Neuronal stem cell (in vitro differentiated cells): ENCODE results near the gene DNMT3L.
A peak's percentile ranks its signal among the peaks of the same experiment; 100 is the strongest.
"Not testable (repeated sequence)": the region's sequence is repeated elsewhere in the genome, so short reads cannot be mapped to it uniquely, and the experiment has no call there.

Source experiments
- DNase-seq: peaks from one replicate; pipeline ENCODE4 v3.0.0-alpha.2; 2013; ENCODE audit warnings: low spot score
- H2AFZ ChIP-seq: one replicate; pipeline ENCODE4 v1.6.1; 2013; ENCODE audit warnings: mild to moderate bottlenecking, low read length, inconsistent platforms
- H2AK5ac ChIP-seq: 2 replicates; pipeline ENCODE4 v1.6.1; 2013; ENCODE audit warnings: low read depth, mild to moderate bottlenecking, inconsistent platforms, low read length, moderate library complexity, mixed read lengths
- H2BK120ac ChIP-seq: 2 replicates; pipeline ENCODE4 v1.6.1; 2013; ENCODE audit warnings: low read depth, mild to moderate bottlenecking, inconsistent platforms, low read length, moderate library complexity, mixed read lengths
- H2BK12ac ChIP-seq: one replicate; pipeline ENCODE4 v1.6.1; 2013; ENCODE audit warnings: low read length, inconsistent platforms
- H2BK15ac ChIP-seq: 2 replicates; pipeline ENCODE4 v1.6.1; 2013; ENCODE audit warnings: mild to moderate bottlenecking, low read length, inconsistent platforms, mixed read lengths
- H2BK5ac ChIP-seq: one replicate; pipeline ENCODE4 v1.6.1; 2013; ENCODE audit warnings: inconsistent platforms, mild to moderate bottlenecking, low read length, moderate library complexity
- H3K14ac ChIP-seq: one replicate; pipeline ENCODE4 v1.6.1; 2013; ENCODE audit warnings: low read length, inconsistent platforms
- H3K18ac ChIP-seq: 2 replicates; pipeline ENCODE4 v1.6.1; 2013; ENCODE audit warnings: low read length, inconsistent platforms
- H3K23ac ChIP-seq: 2 replicates; pipeline ENCODE4 v1.6.1; 2013; ENCODE audit warnings: low read depth, mild to moderate bottlenecking, mixed read lengths, low read length, inconsistent platforms; ENCODE audit not compliant: poor library complexity
- H3K27ac ChIP-seq: replicated peaks from 3 replicates; pipeline ENCODE4 v1.5.1; 2013; ENCODE audit warnings: low read length, inconsistent platforms
- H3K27me3 ChIP-seq, 3 experiments: 2 replicates each; pipeline ENCODE4 v1.6.1; 2013; ENCODE audit warnings: low read length in 3 of 3, mild to moderate bottlenecking in 2 of 3, inconsistent platforms in 1 of 3, low read depth in 1 of 3, mixed read lengths in 1 of 3, moderate library complexity in 1 of 3; ENCODE audit not compliant: control insufficient read depth in 3 of 3, insufficient read depth in 3 of 3
- H3K36me3 ChIP-seq, 2 donors: replicated peaks in 1 of 2; 2 replicates each; pipeline ENCODE4 v1.6.1; 2013; ENCODE audit warnings: low read length in 2 of 2; ENCODE audit not compliant: control insufficient read depth in 2 of 2, insufficient read depth in 2 of 2
- H3K4ac ChIP-seq: 2 replicates; pipeline ENCODE4 v1.6.1; 2013; ENCODE audit warnings: inconsistent platforms, mild to moderate bottlenecking, low read length, moderate library complexity
- H3K4me1 ChIP-seq, 2 donors: 1 replicate in 1 of 2; 2 replicates in 1 of 2; pipeline ENCODE4 v1.6.1; 2013; ENCODE audit warnings: low read length in 2 of 2, low read depth in 1 of 2; ENCODE audit not compliant: control insufficient read depth in 2 of 2, insufficient read depth in 1 of 2
- H3K4me2 ChIP-seq: one replicate; pipeline ENCODE4 v1.6.1; 2013; ENCODE audit warnings: mild to moderate bottlenecking, low read length, inconsistent platforms; ENCODE audit not compliant: insufficient read depth, poor library complexity, severe bottlenecking
- H3K4me3 ChIP-seq, 2 donors: 2 replicates each; pipeline ENCODE4 v1.5.1; 2013; ENCODE audit warnings: low read length in 2 of 2, mild to moderate bottlenecking in 2 of 2, inconsistent platforms in 1 of 2, moderate library complexity in 1 of 2
- H3K79me1 ChIP-seq: one replicate; pipeline ENCODE4 v1.6.1; 2013; ENCODE audit warnings: low read depth, mild to moderate bottlenecking, inconsistent platforms, low read length, moderate library complexity
- H3K9ac ChIP-seq: one replicate; pipeline ENCODE4 v1.6.1; 2013; ENCODE audit warnings: mild to moderate bottlenecking, low read depth, low read length, inconsistent platforms; ENCODE audit not compliant: poor library complexity
- H3K9me3 ChIP-seq, 2 donors: replicated peaks in 1 of 2; 2 replicates each; pipeline versions ENCODE3 to v1.6.1; 2013; ENCODE audit warnings: low read length in 2 of 2, mild to moderate bottlenecking in 2 of 2, inconsistent platforms in 1 of 2, low read depth in 1 of 2, mixed read lengths in 1 of 2, moderate library complexity in 1 of 2; ENCODE audit not compliant: control insufficient read depth in 2 of 2, insufficient read depth in 1 of 2
- H4K8ac ChIP-seq: one replicate; pipeline ENCODE4 v1.6.1; 2013; ENCODE audit warnings: low read depth, mild to moderate bottlenecking, inconsistent platforms, low read length, moderate library complexity
- H4K91ac ChIP-seq: one replicate; pipeline ENCODE4 v1.6.1; 2013; ENCODE audit warnings: low read length, low read depth, mild to moderate bottlenecking, inconsistent platforms; ENCODE audit not compliant: poor library complexity
- WGBS, 2 donors: extraction: QIAGEN DNeasy Blood & Tissue Kit; methylation state at CpG; one replicate each; pipeline ENCODE4 v1.1.7; 2013; ENCODE audit warnings: missing lambda C conversion rate in 2 of 2, mixed read lengths in 1 of 2; ENCODE audit not compliant: insufficient read length in 2 of 2, insufficient replicate concordance in 1 of 2; ENCODE audit errors: extremely low coverage in 2 of 2; 5-methylcytosine and 5-hydroxymethylcytosine counted together

Gene DNMT3L

GRCh38 chr21:44253832-44254710 lies 7.6 kb downstream of the DNMT3L start:
- Histone ChIP-seq H3K9ac (peak overlapping the region; percentile 21), H2AFZ (no peak overlapping the region), H3K9me3 (no peaks in the 10 kb centered on the region), H4K8ac (peak overlapping the region; percentile 17), H2BK5ac (peak overlapping the region; percentile 42), H3K4ac (no peak overlapping the region), H3K4me3 (no peak overlapping the region), H4K91ac (no peak overlapping the region), H3K4me1 (no peaks in the 10 kb centered on the region), H3K4me2 (no peak overlapping the region), H2BK12ac (peak overlapping the region; percentile 84), H2AK5ac (peak overlapping the region; percentile 74), H3K36me3 (no peaks in the 10 kb centered on the region), H3K27me3 (peaks cover 0 to 20% (median 0%) of the 10 kb centered on the region in 3 experiments), H3K18ac (peak overlapping the region; percentile 76), H3K14ac (no peak overlapping the region), H3K27ac (no peak overlapping the region), H3K23ac (peak overlapping the region; percentile 31), H3K79me1 (no peaks in the 10 kb centered on the region), H2BK120ac (no peak overlapping the region), H2BK15ac (peak overlapping the region; percentile 71)
- DNase-seq, result no peak
- WGBS, 2 donors, result no CpG with 5 or more reads among the region's 29 CpGs

- not testable (repeated sequence) for H2AFZ ChIP-seq, H3K4me2 ChIP-seq
- WGBS, 2 donors, result no CpG with 5 or more reads among the region's 33 CpGs
These were observed 12.3 kb downstream of the DNMT3L start for GRCh38 chr21:44249204-44250037.

GRCh38 chr21:44247904-44248303 lies 13.8 kb downstream of the DNMT3L start:
- not testable (repeated sequence) for H3K4me3 ChIP-seq, H2AFZ ChIP-seq, H3K14ac ChIP-seq, H3K36me3 ChIP-seq, H3K4me2 ChIP-seq, H3K18ac ChIP-seq, H2BK5ac ChIP-seq, DNase-seq, H4K8ac ChIP-seq, H2BK15ac ChIP-seq, H3K27ac ChIP-seq, H3K4ac ChIP-seq, H3K27me3 ChIP-seq, H3K9ac ChIP-seq, H2AK5ac ChIP-seq, H3K79me1 ChIP-seq, H2BK12ac ChIP-seq, H3K9me3 ChIP-seq, H2BK120ac ChIP-seq, H4K91ac ChIP-seq, H3K4me1 ChIP-seq, H3K23ac ChIP-seq
- no CpG with 5 or more reads among the region's 17 CpGs for WGBS, 2 donors

More at GRCh38 chr21:44249204-44250037, 12.3 kb downstream of the DNMT3L start:
- not testable (repeated sequence) for H4K8ac ChIP-seq, H2BK15ac ChIP-seq, H2BK5ac ChIP-seq, H3K27me3 ChIP-seq, H3K4me1 ChIP-seq, H3K36me3 ChIP-seq, H3K9ac ChIP-seq, H2BK120ac ChIP-seq, H3K27ac ChIP-seq, H4K91ac ChIP-seq, H2BK12ac ChIP-seq, H3K14ac ChIP-seq, H3K18ac ChIP-seq, H3K4ac ChIP-seq, H3K9me3 ChIP-seq, H3K79me1 ChIP-seq, H2AK5ac ChIP-seq, H3K4me3 ChIP-seq, DNase-seq, H3K23ac ChIP-seq

GRCh38 chr21:44243980-44244379 lies 17.7 kb downstream of the DNMT3L start:
- no CpG with 5 or more reads among the region's 15 CpGs for WGBS, 2 donors
- H3K9me3 ChIP-seq, H3K36me3 ChIP-seq, H2BK12ac ChIP-seq, H3K23ac ChIP-seq, H3K4me3 ChIP-seq, H4K8ac ChIP-seq, H2AFZ ChIP-seq, H2BK5ac ChIP-seq, H3K27ac ChIP-seq, DNase-seq, H3K4me1 ChIP-seq, H2AK5ac ChIP-seq, H3K27me3 ChIP-seq, H3K79me1 ChIP-seq, H2BK120ac ChIP-seq, H3K4ac ChIP-seq, H4K91ac ChIP-seq, H3K18ac ChIP-seq, H3K9ac ChIP-seq, H3K4me2 ChIP-seq, H3K14ac ChIP-seq, H2BK15ac ChIP-seq: not testable (repeated sequence)
